Gastrocnemius medialis (tissue), 4 donors: ENCODE measurements around the gene SCD. TPM values are rescaled to one million over a fixed set of nuclear protein-coding genes. Genes with fewer than 3 reads are reported as not detected.

ENCODE experiments used
- ATAC-seq, 2 donors: fragments of 150-250 bp; one replicate each; pipeline ENCODE4 v1.9.1; 2016
- DNase-seq, 2 donors: peaks; one replicate each; pipeline ENCODE4 v3.0.0-alpha.2; 2019
- H3K27ac ChIP-seq, 4 donors: fragments of 200-600 bp; sonication (generic); 1 replicate in 1 of 4; 2 replicates in 3 of 4; pipeline ENCODE4 v1.5.1; 2016 to 2018; ENCODE audit warnings: mild to moderate bottlenecking in 2 of 4, moderate library complexity in 1 of 4
- H3K27me3 ChIP-seq, 3 donors: fragments of 200-600 bp; sonication (generic) in 2 of 3; 1 replicate in 1 of 3; 2 replicates in 2 of 3; pipeline versions ENCODE4 v1.5.1 to v1.6.0; 2016 to 2019; ENCODE audit warnings: mild to moderate bottlenecking in 1 of 3, moderate library complexity in 1 of 3
- H3K36me3 ChIP-seq, 2 donors: fragments of 200-600 bp; sonication (generic) in 1 of 2; one replicate each; pipeline ENCODE4 v1.5.1; 2017 to 2018
- H3K4me1 ChIP-seq, 2 donors: fragments of 200-600 bp; sonication (generic) in 1 of 2; one replicate each; pipeline ENCODE4 v1.5.1; 2016 to 2017; ENCODE audit warnings: mild to moderate bottlenecking in 2 of 2
- H3K4me3 ChIP-seq, 4 donors: fragments of 200-600 bp; sonication (generic) in 3 of 4; 1 replicate in 1 of 4; 2 replicates in 3 of 4; pipeline ENCODE4 v1.5.1; 2016 to 2019; ENCODE audit warnings: mild to moderate bottlenecking in 2 of 4
- H3K9me3 ChIP-seq, 3 donors: fragments of 200-600 bp; sonication (generic) in 2 of 3; 1 replicate in 1 of 3; 2 replicates in 2 of 3; pipeline ENCODE4 v1.5.1; 2016 to 2019
- CTCF ChIP-seq, 5 experiments: fragments of 450-650 bp in 3 of 5; fragments of 200-600 bp in 2 of 5; sonication (generic) in 2 of 5; IDR thresholded peaks in 4 of 5; conservative IDR thresholded peaks in 1 of 5; 1 replicate in 4 of 5; 2 replicates in 1 of 5; pipeline ENCODE4 v1.5.1; 2016 to 2019; ENCODE audit warnings: antibody characterized with exemption in 5 of 5, mild to moderate bottlenecking in 3 of 5, moderate library complexity in 3 of 5
- POLR2A ChIP-seq, 2 donors: fragments of 450-650 bp; IDR thresholded peaks; one replicate each; pipeline ENCODE4 v1.6.1; 2017; ENCODE audit warnings: antibody characterized with exemption in 2 of 2, mild to moderate bottlenecking in 2 of 2, moderate library complexity in 2 of 2
- in situ Hi-C, 4 donors: fragments of 200-750 bp; cut with MboI; loops; one replicate each; pipeline versions ENCODE4 v1.15.0 to v1.8.0; 2017; ENCODE audit warnings: low sequenced_read_pairs in 4 of 4
- intact Hi-C: fragments of 100-400 bp; cut with DNase I; formaldehyde crosslinking; loops from one replicate; pipeline ENCODE4 v1.15.1; 2023; ENCODE audit warnings: low total_unique reads
- total RNA-seq, 4 donors: library from RNA; depleted of rRNA; stranded (reverse); fragments of >200 nt; gene quantifications; one replicate each; pipeline versions ENCODE4 v1.1.0 to v1.2.3, GENCODE V29; 2016

The SCD gene
- total RNA-seq, 4 donors from 2014 or later: 1.1 to 1.9 (median 1.6) TPM

DNA sequence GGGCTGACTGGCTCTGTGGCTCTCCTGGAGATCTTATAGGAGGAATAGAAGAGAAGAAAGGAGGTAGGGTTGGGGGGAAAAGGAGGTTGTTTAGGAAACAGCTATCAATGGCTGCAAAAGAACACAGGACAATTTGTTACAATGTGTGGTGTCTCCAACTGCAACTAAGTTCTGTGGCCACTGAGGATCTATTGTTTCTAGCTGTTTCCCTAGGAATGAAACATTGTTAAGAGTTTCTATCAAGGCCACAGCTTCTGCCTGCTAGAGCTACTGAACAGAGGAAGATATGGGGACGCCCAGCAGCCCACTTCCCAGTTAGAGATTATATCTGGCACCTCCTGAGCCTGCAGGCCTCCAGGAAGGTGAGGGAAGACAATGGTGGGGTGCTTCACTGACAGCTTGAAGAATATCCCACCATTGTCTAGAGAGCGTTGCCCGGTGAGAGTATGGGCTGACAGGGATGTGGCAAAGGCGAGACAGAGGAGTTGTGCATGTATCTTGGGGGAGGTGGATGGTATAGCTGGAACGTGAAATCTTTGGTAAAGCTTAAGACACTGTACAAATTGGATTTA lies 4.0 kb downstream of the SCD start:
- Histone ChIP-seq H3K27ac (no peak overlapping the region), H3K4me3 (no peak overlapping the region), H3K36me3 (no peaks in the 10 kb centered on the region), H3K4me1 (peaks cover 10 to 15% of the 10 kb centered on the region in 2 donors), H3K9me3 (no peaks in the 10 kb centered on the region), H3K27me3 (peaks cover 32 to 44% (median 36%) of the 10 kb centered on the region in 3 donors)
- in situ Hi-C loops: no loop called here
- no peak for TF ChIP-seq CTCF (IDR thresholded peaks at IDR 0.05 in 4 of 5, conservative IDR thresholded peaks at IDR 0.05 in 1 of 5)
- TF ChIP-seq POLR2A (IDR thresholded peaks at IDR 0.05): no peak
- ATAC-seq (no peak), DNase-seq (no peak)
- intact Hi-C loops: no loop called here

GRCh38 chr10:100353770-100354485 lies 6.9 kb downstream of the SCD start:
- H3K9me3 ChIP-seq: no peaks in the 10 kb centered on the region
- intact Hi-C loops: no loop called here
- DNase-seq: no peak
- in situ Hi-C loops: no loop called here
- no peak for ATAC-seq
- no peak for TF ChIP-seq CTCF (IDR thresholded peaks at IDR 0.05 in 4 of 5, conservative IDR thresholded peaks at IDR 0.05 in 1 of 5)
- TF ChIP-seq POLR2A (IDR thresholded peaks at IDR 0.05): no peak
- no peak overlapping the region for H3K4me3 ChIP-seq
- H3K4me1 ChIP-seq: peaks cover 0 to under 1% of the 10 kb centered on the region in 2 donors
- no peak overlapping the region for H3K27ac ChIP-seq
- H3K27me3 ChIP-seq: peaks cover 8 to 15% (median 9%) of the 10 kb centered on the region in 3 donors
- no peaks in the 10 kb centered on the region for H3K36me3 ChIP-seq

DNA sequence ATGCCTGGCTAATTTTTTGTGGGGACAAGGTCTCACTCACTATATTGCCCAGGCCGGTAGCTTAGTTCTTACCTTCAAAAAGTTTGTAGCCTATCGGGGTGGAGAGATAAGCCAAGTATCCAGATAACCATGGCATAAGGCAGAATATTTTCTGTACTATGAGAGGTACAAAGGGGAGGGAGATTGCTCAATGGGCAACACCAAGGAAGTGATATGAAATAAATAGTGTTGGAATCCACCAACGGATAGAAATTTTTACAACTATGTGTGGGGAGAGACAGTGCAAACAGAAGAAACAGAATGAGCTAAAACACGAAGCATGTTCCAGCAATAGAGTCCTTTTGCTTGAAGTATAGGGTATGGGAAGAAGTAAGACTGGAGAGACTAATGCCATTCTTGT lies 8.1 kb downstream of the SCD start:
- Histone ChIP-seq H3K27ac (no peak overlapping the region), H3K36me3 (no peaks in the 10 kb centered on the region), H3K9me3 (no peaks in the 10 kb centered on the region), H3K27me3 (peaks cover 0 to 5% (median 0%) of the 10 kb centered on the region in 3 donors), H3K4me1 (peaks cover 0 to 11% of the 10 kb centered on the region in 2 donors), H3K4me3 (no peak overlapping the region)
- intact Hi-C loops (no loop called here), in situ Hi-C loops (no loop called here)
- ATAC-seq: no peak
- no peak for TF ChIP-seq CTCF (IDR thresholded peaks at IDR 0.05 in 4 of 5, conservative IDR thresholded peaks at IDR 0.05 in 1 of 5)
- no peak for TF ChIP-seq POLR2A (IDR thresholded peaks at IDR 0.05)
- no peak for DNase-seq

- intact Hi-C loops: no loop called here
- Histone ChIP-seq H3K36me3 (no peaks in the 10 kb centered on the region), H3K4me3 (no peak overlapping the region), H3K27ac (no peak overlapping the region), H3K9me3 (no peaks in the 10 kb centered on the region), H3K4me1 (peaks cover 0 to 11% of the 10 kb centered on the region in 2 donors), H3K27me3 (no peaks in the 10 kb centered on the region)
- TF ChIP-seq CTCF (IDR thresholded peaks at IDR 0.05 in 4 of 5, conservative IDR thresholded peaks at IDR 0.05 in 1 of 5): no peak
- no peak for TF ChIP-seq POLR2A (IDR thresholded peaks at IDR 0.05)
- in situ Hi-C loops: no loop called here
- ATAC-seq (no peak), DNase-seq (no peak)
Observed at GRCh38 chr10:100356067-100357017, 9.3 kb downstream of the SCD start.
